Activated CD4-positive, alpha-beta T cell treated with anti-CD3 and anti-CD28 coated beads, Interleukin-2, Interleukin-4, amounts not matched to agents 100 ng/mL and 50 ng/mL, durations not matched to agents 16 hours and 8 hours (primary cell): ENCODE results near the gene SNRNP35.
"Not testable (repeated sequence)": the region's sequence is repeated elsewhere in the genome, so short reads cannot be mapped to it uniquely, and the experiment has no call there.

Source experiments
- DNase-seq: peaks from one replicate; pipeline ENCODE4 v3.0.0-alpha.2; 2020; ENCODE audit warnings: low spot score

The SNRNP35 gene

DNA sequence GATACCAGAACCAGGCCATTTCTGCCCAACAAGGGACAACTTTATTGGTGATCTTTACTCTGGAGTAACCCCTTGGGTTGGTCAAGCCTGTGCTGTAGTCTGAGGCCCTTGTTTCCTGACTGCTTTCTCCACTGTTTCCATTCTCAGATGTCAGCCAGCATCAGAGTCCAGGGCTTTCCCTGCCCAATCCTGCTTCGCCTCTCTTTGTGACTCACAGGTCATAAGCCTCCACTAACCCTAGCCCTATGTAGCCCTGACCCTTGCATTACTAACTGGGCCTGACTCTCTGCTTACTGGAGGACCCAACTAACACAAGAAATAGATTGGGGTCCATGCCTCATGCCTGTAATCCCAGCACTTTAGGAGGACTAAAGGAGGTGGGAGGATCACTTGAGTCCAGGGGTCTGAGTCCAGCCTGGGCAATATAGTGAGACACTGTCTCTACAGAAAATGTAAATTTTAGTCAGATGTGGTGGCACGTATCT lies 8.6 kb upstream of the SNRNP35 start:
- no peak for DNase-seq

DNA sequence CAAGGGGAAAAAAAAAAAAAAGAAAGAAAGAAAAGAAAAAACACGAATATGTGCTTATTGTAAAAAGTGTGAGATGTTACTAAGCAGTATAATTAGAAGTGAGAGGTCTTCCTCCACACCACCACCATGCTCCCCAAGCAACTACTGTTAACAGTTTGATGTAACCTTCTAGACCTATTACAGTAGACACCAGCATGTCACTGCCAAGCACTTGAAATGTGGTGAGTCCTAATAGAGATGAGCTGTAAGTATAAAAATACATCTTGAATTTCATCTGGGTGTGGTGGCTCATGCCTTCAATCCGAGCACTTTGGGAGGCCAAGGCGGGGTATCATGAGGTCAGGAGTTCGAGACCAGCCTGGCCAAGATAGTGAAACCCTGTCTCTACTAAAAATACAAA lies 8.1 kb upstream of the SNRNP35 start:
- no peak for DNase-seq

DNA sequence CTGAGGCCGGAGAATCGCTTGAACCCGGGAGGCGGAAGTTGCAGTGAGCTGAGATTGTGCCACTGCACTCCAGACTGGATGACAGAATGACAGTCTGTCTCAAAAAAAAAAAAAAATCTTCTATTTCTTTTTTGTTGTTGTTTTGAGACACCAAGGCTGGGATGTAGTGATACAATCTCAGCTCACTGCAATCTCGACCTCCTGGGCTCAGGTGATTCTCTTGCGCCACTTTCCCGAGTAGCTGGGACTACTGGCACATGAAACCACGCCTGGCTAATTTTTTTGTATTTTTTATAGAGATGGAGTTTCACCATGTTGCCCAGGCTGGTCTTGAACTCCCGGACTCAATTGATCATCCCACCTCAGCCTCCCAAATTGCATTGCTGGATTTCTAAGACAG lies 7.3 kb upstream of the SNRNP35 start:
- no peak for DNase-seq

DNA sequence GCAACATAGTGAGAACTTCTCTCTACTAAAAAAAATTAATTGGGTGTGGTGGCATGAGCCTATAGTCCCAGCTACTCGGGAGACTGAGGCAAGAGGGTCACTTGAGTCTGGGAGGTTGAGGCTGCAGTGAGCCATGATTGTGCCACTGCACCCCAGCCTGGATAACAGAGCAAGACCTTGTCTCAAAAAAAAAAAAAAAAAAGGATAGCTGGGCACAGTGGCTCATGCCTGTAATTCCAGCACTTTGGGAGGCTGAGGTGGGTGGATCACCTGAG lies 5.7 kb upstream of the SNRNP35 start:
- DNase-seq = not testable (repeated sequence)

DNA sequence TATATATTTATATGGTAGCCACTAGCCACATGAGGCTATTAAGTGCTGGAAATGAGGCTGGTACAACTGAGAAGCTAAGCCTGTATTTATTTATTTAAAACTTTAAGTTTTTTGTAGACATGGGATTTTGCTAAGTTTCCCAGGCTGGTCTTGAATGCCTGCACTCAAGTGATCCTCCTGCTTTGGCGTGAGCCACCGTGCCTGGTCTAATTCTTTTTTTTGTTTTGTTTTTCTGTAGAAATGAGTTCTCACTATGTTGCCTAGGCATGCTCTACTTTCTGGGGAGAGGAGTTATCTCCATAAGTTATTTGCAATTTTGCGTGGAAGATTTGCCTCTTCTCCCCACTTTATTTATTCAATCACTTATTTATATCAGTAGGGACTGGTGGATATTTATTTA lies 4.8 kb upstream of the SNRNP35 start:
- DNase-seq = no peak

DNA sequence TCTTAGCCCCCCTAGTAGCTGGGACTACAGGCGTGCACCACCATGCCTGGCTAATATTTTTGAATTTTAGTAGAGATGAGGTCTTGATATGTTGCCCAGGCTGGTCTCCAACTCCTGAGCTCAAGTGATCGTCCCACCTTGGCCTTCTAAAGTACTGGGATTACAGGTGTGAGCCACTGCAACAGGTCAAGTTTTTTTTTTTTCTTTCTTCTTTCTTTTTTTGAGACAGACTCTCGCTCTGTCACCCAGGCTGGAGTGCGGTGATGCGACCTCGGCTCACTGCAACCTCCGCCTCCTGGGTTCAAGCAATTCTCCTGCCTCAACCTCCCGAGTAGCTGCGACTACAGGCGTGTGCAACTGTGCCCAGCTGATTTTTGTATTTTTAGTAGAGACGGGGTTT lies 5.2 kb downstream of the SNRNP35 start:
- DNase-seq = not testable (repeated sequence)

DNA sequence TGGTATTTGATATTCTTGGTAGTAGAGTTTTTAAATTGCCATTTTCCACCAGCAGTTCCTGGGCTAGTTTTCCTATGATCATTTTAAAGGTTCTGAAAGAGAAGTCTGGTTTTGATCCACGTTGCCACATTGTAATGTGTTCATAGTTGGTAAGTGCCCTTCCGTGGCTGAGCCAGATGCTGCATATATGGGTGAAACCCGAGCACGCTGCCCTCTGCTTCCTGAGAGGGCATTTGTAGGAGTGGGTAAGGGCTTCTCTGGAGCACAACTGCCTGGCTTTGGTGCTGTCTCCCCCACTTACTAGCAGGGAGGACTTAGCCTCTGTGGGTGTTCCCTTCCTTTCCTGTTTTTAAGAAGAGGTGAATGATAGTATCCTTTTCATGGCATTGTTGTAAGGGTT lies 7.1 kb downstream of the SNRNP35 start:
- DNase-seq = no peak

DNA sequence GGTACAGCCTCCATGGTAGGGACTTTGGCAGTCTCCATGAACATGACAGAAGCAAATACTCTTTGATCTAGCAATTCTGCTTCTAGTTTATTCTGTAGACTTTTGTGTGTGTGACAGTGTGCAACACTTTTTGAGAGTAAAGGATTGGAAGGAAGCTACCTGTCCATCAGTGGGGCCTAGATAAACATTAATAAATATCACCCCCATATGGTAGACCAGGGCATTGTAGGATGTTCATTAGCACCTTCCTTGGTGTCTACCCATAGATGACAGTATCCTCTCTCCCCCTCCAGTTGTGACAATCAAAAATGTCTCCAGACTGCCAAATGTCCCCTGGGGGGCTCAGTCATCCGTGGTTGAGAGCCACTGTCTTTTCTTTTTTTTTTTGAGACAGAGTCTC lies 10.8 kb downstream of the SNRNP35 start:
- DNase-seq = peak; percentile 22

DNA sequence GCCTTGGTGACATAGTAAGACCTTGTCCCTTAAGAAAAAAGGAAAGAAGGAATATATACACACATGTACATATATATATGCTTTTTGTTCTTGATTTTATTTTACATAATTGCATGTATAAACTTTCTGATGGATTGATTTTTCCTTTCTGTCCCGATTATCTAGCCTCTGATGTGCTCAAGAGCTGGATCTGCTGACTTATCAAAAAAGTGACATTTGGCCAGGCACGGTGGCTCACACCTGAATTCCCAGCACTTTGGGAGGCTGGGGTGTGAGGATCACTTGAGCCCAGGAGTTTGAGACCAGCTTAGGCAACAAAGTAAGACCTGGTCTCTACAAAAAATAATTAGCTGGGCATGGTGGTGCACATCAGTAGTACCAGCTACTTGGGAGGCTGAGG lies 12.0 kb downstream of the SNRNP35 start:
- DNase-seq = no peak

DNA sequence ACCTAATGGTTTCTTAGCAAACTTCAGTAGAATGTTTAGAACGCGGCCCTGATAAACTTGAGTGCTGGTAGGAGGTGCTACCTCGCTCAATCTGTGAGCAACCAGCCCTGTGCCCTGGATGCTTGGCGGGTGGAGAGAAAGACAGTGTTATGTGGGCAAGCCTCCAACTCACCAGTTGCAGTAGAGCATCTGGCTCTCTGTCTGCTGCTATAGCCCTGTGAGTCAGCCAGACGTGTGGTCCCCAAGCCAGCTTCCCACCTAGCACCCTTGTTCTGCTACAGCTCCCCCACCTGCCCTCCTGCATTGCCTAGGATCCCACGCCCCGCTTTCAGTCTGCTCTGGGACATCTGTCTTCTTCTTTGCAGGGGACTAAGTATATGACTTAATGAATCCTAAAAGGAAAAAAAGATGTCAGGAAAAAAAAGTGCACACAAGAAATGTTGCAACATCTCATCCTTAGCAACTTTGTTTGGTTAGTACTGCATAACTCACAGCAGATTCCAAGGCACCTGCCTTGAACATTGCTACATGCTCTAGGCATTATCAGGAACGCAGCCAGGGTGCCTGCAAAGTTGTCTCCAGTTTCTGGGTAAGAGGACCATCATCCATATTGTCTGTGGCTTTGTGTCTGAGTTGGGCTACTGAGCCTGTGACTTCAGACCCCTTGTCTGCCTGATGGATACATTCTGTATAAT lies 13.6 kb downstream of the SNRNP35 start:
- DNase-seq = no peak

DNA sequence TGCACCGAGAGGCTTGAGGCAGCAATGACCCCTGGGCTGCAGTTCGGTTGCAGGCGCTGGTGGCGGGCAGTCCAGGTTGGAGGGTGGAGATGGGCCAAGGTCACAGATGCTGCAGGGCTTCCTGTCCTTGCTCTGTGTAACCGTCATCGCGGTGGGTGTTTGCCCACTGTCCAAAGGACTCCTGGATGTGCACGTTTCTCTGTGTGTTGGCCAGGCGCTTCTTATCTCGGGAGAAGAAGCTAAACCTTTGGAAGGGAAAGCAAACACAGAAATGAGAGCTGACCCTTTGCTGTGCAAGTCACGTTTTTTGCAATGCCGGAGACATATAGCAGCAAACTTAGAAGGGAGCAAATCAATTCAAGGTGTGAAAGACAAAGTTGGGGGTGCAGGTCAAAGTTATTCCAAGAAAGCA lies 14.5 kb downstream of the SNRNP35 start:
- DNase-seq = no peak

DNA sequence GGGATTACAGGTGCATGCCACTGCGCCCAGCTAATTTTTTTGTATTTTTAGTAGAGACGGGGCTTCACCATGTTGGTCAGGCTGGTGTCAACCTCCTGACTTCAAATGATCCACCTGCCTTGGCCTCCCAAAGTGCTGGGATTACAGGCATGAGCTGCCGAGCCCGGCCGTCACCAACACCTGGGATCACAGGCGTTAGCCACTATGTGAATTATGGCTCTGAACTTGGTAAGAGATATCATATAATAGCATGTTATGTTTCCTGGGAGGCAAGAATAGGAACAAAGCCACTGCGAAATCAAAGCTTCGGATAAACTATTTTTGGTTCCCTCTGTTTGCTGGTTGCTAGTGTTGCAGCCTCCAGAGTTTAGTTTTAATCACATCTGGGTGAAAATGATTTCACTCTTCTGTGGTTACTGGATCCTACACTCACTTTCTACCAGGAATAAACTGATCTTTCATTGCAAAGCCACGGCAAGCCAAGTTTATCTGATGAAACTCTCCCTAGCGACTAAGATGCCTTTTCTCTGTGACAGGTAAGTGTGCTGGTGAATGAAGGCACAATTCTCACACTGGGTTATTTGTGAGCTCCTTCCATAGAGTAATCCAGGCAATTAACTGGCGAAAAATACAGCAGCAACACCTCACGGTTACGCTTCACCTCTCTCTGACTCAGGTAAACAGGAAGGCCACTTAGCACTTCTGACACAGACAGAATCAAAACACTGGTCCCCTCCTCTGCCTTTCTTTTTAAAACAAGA lies 16.7 kb downstream of the SNRNP35 start:
- no peak for DNase-seq

DNA sequence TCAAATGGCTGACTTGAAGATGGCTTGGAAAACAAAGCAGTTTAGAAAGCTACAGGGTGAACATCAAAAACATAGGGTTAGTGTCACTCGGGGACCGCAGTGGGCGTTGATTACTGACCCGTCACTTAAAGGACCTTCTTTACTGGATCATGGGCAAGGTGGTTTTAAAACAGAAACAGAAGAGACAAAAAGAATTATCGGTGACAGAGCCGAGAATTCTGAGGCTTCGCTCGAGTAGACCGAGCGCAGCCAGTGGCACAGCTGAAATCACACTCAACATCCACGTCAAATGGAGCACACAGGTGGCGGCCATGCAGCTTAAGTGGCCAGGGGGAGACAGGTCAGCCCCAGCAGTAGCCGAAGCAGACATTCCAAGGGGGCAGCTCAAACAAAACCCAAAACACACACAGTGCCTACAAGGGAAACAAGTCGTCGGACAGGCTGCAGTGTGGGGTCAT lies 17.3 kb downstream of the SNRNP35 start:
- DNase-seq = no peak

DNA sequence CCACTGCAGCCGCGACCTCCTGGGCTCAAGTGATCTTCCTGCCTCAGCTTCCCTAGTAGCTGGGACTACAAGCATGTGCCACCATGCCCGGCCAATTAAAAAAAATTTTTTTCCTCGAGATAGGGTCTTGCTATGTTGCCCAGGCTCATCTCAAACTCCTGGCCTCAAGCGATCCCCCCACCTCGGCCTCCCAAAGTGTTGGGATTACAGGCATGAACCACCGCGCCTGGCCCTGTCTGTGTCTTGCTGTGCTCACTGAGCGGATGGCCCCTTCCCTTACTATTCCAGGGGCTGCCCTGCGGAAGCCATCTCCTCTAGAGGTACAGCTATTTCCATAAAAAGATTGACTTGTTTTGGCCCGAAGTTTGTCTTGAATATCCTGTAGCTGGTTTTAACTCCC lies 20.1 kb downstream of the SNRNP35 start:
- no peak for DNase-seq

DNA sequence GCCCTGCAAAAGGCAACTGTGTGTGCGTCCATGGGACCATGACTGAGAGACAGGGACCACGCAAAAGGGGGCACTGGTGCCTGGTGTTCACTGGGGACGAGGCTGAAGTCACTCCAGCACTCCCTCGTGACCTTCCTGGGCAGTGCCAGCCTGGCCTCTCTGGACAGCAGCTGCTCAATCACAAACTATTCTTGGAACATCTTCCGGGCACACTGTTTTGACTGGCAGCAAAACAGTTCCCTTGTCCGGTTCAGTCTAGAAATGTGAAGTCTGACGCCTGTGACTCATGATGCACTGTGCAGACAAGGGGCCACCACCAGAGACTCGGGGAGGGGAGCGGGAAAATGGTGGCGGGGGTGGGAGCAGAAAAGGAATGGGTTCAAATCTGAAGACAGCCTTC lies 20.8 kb downstream of the SNRNP35 start:
- no peak for DNase-seq

DNA sequence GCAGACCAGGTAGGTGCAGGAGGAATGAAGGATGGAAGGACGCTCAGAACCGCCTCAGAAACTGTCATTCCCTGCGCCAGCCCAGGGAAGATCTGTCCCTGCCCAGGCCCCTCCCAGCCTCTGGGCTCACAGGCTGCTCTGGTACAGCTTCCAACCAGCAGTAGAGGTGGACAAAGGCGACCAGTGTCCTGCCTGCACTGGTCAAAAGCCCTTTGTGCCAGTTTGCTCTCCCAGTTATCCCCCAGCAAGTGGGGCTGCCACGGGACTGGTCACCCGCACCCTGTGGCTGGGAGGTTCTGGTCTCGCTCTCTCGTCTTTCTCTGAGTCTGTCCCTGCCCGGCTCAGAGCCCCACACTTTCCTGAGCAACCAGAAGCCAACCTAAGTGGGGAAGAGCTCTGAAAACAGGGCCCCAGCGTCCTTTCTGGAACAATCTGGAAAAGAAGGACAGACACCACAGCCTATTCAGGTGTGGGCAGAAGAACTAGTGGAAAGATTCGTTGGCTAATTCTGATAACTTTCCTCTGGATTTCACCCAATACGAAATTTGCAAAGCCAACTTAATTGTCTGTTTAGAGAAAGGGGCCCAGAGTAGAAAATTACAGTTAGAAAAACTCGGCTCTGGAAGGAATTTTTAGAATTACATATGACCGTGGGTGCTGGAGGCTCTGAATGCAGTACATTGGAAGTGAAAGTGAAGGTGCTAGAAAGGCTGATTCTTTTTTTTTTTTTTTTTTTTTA lies 21.7 kb downstream of the SNRNP35 start:
- no peak for DNase-seq

DNA sequence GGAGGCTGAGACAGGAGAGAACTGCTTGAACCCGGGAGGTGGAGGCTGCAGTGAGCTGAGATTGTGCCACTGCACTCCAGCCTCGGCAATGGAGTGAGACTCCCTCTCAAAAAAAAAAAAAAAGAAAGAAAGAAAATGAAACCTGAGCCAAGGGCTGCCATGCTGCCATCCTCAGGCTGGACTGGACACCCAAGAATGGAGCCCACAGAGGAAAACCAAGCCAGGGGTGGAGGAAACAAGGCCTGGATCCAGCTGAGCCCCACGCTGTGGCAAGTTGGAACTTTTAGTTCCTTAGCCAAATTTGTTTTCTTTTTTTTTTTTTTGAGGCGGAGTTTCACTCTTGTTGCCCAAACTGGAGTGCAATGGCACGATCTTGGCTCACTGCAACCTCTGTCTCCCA lies 23.3 kb downstream of the SNRNP35 start:
- not testable (repeated sequence) for DNase-seq

DNA sequence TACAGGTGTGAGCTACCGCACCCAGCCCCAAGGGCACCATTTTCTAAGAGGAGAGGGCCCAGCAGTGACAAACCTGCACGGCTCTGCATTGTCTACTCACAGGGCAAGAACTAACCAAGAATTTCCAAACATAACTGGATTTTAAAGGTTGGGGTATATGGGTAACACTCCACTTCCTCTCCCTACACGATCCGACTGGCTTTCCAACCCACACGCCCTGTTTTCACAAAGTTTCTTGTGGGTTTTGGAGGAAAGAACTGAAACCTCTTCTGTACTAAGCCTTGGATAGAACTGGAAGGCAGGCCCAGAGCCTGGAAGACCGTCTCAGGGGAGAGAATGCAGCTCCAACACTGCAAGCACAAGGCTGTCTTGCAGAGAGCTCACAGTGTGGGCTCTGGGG lies 24.9 kb downstream of the SNRNP35 start:
- no peak for DNase-seq

DNA sequence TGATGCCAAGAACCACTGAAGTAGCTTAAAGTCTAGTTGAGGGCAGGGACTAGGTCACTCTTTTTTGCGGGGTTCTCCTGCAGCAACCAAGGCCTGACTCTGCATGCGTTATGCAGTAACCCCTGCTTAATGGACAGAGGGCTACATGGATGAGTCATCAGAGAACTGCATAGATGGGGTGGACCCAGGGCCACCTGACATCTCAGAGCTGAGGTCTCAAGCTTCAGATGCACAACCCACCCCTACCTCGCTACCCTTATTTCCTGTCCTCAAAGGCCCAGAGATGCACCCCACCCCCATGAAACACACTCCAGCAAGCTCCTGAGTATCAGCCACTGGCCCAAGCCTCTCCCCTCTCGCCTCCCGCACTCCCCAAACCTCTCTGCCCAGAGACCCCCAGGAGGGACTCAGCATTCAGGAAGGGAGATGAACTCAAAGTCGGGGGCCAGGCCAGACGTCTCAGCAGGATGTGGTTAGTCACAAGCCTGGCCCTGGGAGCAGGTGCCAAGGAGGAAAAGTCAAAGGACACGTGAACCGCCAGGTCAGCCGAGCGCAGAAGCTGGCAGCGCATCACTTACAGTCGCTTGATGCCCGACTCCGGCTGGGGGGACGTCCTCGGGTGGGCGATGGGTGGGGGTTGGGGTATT lies 25.8 kb downstream of the SNRNP35 start:
- no peak for DNase-seq

DNA sequence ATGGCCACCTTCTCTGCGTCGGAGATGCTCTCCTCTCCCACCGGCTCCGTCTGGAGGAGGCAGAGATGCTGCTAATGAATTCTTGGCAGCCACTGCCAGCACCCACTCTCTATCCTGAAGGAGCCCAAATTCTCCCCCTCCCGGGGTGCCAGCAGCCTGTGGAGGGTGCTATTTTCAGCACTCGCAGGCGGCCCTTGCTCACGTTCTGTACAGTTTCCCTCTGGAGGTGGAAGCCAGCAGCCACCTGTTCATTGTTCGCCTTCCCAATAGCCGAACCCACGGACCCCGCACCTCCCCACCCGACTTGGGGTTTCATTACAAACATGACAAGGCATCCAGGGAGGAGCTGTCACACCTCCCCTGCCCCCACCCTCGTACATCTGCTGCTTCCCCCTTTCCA lies 27.8 kb downstream of the SNRNP35 start:
- no peak for DNase-seq

DNA sequence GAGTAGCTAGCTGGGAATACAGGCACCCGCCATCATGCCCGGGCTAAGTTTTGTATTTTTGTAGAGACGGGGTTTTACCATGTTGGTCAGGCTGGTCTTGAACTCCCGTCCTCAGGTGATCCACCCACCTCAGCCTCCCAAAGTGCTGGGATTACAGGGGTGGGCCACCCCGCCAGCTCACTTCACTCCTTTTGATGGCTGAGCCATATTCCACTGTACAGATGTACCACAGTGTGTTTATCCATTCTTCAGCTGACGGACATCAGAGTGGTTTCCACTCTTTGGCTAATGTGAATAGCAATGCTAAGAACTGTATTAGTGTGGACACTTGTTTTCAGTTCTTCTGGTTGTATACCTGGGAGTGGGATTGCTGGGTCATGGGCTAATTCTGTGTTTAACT lies 29.5 kb downstream of the SNRNP35 start:
- DNase-seq = no peak

DNA sequence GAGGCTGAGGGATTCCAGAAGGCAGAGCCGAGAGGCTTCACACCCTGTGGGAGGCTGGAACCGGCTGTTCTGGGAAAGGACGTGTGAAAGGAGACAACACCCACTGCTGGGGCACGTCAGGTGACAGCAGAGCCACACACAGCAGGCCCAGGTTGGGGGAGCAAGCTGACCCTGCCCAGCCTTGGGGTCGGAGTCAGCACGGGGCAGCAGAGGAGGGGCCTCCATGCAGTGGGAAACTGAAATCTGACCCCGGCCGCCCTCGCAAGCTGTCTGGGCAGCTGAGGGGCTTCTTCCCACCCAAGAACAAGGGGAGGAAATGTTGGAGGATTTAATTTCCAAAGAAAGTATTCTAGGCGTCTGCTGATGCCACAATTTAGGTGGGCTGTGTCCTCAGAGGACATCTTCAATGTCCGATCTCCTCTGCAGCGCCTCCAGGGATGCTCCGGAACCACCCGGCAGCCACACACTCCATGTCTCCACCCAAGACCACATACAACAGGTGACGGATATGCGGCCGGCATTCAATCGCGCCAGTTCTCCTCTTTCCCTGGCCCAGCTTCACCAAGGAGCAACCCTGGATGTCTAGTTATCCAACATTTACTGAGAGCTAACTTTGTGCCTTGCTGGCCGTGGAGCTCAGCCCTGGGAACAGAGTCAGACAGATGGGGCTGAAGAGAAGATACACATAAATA lies 30.7 kb downstream of the SNRNP35 start:
- no peak for DNase-seq
